Right hindlimb (tissue), 1 donor: ENCODE measurements around the gene UTP15.
A peak's percentile ranks its signal among the peaks of the same experiment; 100 is the strongest.

Experiments
- DNase-seq: peaks from one replicate; pipeline ENCODE4 v3.0.0-alpha.2; 2018

The UTP15 gene

GRCh38 chr5:73565139-73565968, at the start of gene UTP15, which contains the start of gene ANKRA2:
Gene UTP15, plus strand, starts transcription at chr5:73565743. Its CDS starts 1,602 bp downstream, at chr5:73567345.
Gene ANKRA2, minus strand, starts transcription at chr5:73565639. Its CDS starts 2,758 bp downstream, at chr5:73562881.
- DNase-seq = peak; percentile 99

GRCh38 chr5:73519531-73520283, 45.8 kb upstream of the UTP15 start:
- DNase-seq = peak; percentile 66

GRCh38 chr5:73522989-73523388, 42.6 kb upstream of the UTP15 start:
- DNase-seq = no peak

GRCh38 chr5:73523861-73524260, 41.7 kb upstream of the UTP15 start:
- no peak for DNase-seq

GRCh38 chr5:73525606-73526203, 39.8 kb upstream of the UTP15 start:
- DNase-seq = no peak

GRCh38 chr5:73528248-73528647, 37.3 kb upstream of the UTP15 start:
- no peak for DNase-seq

- DNase-seq = no peak
Observed at GRCh38 chr5:73529081-73529480, 36.5 kb upstream of the UTP15 start.

- no peak for DNase-seq
Observed at GRCh38 chr5:73531356-73531755, 34.2 kb upstream of the UTP15 start.

- no peak for DNase-seq
Observed at GRCh38 chr5:73532195-73532594, 33.3 kb upstream of the UTP15 start.

GRCh38 chr5:73534011-73534644, 31.4 kb upstream of the UTP15 start:
- no peak for DNase-seq

GRCh38 chr5:73534971-73535370, 30.6 kb upstream of the UTP15 start:
- no peak for DNase-seq

GRCh38 chr5:73539730-73540129, 25.8 kb upstream of the UTP15 start:
- DNase-seq = no peak

- no peak for DNase-seq
Observed at GRCh38 chr5:73540192-73540591, 25.4 kb upstream of the UTP15 start.

- no peak for DNase-seq
Observed at GRCh38 chr5:73542020-73542419, 23.5 kb upstream of the UTP15 start.

GRCh38 chr5:73544429-73545402, 20.8 kb upstream of the UTP15 start:
- DNase-seq = no peak

- no peak for DNase-seq
Observed at GRCh38 chr5:73545403-73545779, 20.2 kb upstream of the UTP15 start.

- no peak for DNase-seq
Observed at GRCh38 chr5:73550016-73550415, 15.5 kb upstream of the UTP15 start.

GRCh38 chr5:73552642-73553041, 12.9 kb upstream of the UTP15 start:
- DNase-seq = no peak

- no peak for DNase-seq
Observed at GRCh38 chr5:73558950-73559349, 6.6 kb upstream of the UTP15 start.

- DNase-seq = no peak
Observed at GRCh38 chr5:73564018-73564417, 1.5 kb upstream of the UTP15 start.

GRCh38 chr5:73564675-73565074, 868 bp upstream of the UTP15 start:
- peak; percentile 25 for DNase-seq
